Measurements from ENCODE around the gene PDS5B.

Gene PDS5B

DNA sequence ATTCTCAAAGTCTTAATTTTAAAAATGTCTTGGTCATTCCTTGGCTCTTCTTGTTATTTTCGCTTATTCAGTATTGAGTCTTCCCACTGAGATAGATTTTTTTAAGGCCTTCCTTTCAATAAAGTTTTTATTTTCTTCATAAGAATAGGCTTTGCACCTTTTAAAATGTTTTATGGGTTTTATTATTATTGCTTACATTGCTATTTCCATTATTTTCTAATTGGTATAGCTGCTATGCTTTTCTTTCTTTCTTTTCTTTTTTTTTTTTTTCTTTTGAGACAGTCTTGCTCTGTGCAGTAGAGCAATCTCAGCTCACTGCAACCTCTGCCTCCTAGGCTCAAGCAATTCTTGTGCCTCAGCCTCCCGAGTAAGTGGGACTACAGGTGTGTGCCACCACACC is 195.7 kb downstream of the PDS5B start:
- TF ChIP-seq, protein P1, sequence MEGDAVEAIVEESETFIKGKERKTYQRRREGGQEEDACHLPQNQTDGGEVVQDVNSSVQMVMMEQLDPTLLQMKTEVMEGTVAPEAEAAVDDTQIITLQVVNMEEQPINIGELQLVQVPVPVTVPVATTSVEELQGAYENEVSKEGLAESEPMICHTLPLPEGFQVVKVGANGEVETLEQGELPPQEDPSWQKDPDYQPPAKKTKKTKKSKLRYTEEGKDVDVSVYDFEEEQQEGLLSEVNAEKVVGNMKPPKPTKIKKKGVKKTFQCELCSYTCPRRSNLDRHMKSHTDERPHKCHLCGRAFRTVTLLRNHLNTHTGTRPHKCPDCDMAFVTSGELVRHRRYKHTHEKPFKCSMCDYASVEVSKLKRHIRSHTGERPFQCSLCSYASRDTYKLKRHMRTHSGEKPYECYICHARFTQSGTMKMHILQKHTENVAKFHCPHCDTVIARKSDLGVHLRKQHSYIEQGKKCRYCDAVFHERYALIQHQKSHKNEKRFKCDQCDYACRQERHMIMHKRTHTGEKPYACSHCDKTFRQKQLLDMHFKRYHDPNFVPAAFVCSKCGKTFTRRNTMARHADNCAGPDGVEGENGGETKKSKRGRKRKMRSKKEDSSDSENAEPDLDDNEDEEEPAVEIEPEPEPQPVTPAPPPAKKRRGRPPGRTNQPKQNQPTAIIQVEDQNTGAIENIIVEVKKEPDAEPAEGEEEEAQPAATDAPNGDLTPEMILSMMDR (IDR thresholded peaks at IDR 0.05; ENCODE audit: low read depth, low read length), result no peak
- no peak for DNase-seq (ENCODE audit: extremely low read depth, low read depth)

DNA sequence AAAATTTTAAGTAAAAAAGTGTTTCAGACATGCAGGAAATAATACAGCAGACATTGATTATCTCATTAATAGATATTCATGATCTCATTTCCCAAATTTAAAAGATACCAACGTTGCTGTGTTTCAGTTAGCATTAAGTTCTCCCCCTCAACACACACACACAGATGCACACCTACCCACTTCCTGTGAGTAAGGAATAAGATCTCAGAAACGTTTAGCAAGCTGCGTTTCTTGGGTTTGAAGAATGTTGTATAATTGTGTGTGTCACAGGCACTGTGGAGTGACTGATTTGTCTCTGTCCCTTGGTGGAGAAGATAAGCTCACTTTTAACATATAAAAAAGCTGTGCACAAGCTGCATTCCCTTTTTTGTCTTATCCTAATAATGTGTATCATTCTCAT is 196.8 kb downstream of the PDS5B start:
- no peak for DNase-seq (ENCODE audit: extremely low read depth, low read depth)

DNA sequence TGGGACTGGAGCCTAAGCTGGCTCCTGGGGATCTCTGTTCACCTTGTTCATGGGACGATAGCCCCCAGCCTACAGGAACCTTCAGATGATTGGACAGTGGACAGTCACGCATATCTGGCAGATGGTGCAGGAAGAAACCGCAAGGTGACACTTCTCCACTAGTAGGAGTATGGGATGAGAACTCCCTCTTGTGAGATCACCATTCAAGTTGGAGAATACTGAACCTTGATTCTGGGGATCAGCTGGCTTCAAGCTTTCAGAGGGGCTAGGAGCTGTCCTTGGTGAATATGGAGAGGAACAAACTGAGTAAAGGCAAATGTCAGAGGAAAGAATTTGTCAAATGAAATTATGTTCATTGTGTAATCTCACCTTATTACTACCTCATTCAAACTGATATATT is 204.5 kb downstream of the PDS5B start:
- TF ChIP-seq, protein P1 (IDR thresholded peaks at IDR 0.05; ENCODE audit: low read depth, low read length), result no peak

More for the DNA sequence above, 196.8 kb downstream of the PDS5B start:
- TF ChIP-seq, protein P1 (IDR thresholded peaks at IDR 0.05; ENCODE audit: low read depth, low read length), result no peak

DNA sequence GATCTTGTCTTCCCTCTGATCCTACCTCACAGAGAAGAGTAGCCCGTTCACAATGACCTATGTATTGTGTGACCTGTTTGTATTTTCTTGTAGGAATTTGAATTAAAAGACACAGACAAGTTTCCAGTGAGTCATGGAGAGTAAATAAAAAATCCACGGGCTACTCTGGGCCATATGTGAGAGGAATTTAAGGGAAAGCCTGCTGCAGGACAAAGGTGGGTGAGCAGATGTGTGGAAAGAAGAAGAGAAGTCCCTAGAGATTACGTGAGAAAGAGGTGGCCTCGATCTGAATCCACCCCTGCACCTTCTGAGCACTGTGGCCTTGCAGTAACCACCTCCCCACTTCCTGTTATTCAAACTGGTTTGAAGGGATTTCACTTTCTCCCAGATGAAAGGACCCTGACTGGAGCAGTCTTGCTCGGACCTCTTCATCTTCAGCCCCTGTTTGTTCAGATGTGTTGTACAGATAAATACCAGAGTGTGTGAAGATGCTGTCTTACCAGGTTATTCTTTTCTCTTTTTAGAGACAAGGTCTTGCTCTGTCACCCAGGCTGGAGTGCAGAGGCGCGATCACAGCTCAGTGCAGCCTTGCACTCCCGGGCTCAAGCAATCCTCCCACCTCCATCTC is 205.4 kb downstream of the PDS5B start:
- TF ChIP-seq, protein P1 (IDR thresholded peaks at IDR 0.05; ENCODE audit: low read depth, low read length), result no peak
- DNase-seq (ENCODE audit: extremely low read depth, low read depth), result no peak

More for the DNA sequence above, 204.5 kb downstream of the PDS5B start:
- DNase-seq (ENCODE audit: extremely low read depth, low read depth), result no peak

DNA sequence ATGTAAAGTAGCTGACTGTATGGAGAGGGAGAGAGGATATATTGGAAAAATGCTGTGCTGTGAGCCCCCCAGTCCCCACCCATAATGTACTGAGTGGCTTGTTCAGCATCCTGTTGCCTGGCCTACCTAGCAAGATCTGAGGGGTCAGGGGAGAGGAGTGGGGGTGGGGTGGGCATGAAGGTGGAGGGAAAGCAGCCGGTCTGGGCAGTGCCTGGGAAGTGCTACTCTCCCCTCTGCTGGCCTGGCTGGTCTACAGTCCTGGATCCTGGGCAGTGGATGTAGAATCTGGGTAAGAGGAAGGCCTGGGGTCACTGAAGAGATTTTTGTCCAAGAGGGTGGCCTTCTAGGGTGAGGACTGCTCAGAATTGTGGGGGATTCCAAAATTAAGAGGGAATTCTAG is 210.5 kb downstream of the PDS5B start:
- TF ChIP-seq, protein P1 (IDR thresholded peaks at IDR 0.05; ENCODE audit: low read depth, low read length), result no peak
- no peak for DNase-seq (ENCODE audit: extremely low read depth, low read depth)

DNA sequence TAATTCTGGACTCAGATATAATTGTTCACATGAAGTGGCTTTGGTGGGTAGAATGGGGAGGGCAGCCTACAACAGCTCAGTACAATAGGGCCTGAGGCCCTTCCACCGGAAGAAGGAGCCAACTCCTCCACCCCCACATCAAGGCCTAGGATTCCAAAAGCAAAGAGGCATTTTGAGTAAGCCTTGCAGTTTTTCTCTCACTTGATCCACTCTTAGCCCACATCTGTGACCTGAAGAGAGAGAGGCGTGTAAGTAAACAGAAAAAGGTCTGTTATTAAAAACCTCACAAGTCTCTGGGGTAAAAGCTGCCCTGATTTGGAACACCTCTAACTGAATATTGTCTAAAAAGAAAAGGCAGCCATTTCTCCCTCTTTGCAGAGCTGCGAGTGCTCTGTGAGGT is 215.9 kb downstream of the PDS5B start:
- TF ChIP-seq, protein P1 (IDR thresholded peaks at IDR 0.05; ENCODE audit: low read depth, low read length), result no peak

DNA sequence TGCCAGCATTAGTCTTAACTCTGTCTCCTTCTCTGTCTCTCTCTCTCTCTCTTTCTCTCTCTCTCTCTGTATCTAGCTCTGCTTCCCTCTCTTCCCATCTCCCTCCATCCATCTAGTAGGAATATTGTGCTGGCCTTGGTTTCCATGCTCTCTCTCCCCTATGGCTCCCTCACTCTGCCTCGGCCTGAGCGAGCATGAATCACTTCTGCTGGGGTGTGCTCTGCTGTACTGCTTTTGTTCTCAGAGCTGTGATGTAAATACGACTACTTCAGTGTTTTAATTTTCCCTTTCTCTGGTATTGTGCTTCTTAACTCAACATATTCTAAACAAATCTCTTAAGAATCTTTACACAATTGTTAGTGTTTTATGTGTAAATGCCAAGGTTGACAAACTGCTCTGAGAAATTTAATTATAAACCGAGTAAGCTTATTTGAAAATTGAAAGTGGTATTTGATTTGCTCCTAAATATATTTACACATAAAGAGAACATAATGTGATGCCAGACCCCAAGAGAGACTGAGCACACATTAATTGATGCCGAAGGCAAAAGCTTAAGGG is 218.5 kb downstream of the PDS5B start:
- TF ChIP-seq, protein P1 (IDR thresholded peaks at IDR 0.05; ENCODE audit: low read depth, low read length), result no peak
- DNase-seq (ENCODE audit: extremely low read depth, low read depth), result no peak

More for the DNA sequence above, 215.9 kb downstream of the PDS5B start:
- DNase-seq (ENCODE audit: extremely low read depth, low read depth), result no peak
